HS-5 (cell line): ENCODE data around the gene FAM240A.

Experiments
- DNase-seq: peaks from one replicate; pipeline ENCODE4 v3.0.0-alpha.2; 2012; ENCODE audit warnings: low read depth

The FAM240A gene

DNA sequence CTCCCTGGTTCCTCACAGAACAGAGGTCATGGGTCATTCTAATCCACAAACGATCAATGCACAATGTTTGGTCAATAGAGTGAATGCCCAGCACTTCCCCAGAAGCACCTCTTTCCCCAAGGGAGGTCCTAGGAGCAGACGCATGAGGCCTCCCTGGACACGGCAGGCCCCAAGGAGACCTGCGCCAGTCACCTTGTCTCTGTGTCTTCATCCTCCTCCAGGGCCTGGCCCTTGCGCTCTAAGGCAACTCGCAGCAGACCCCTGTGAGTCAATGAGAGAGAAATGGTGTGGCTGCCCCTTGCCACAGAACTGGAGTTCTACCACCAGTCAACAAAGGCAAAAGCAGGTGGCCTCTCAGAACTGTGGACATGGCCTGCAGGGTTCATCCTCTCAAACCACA is 63.1 kb downstream of the FAM240A start:
- no peak for DNase-seq
